GM21717 (cell line): Measurements from ENCODE around the gene RPS6KC1.
"Not testable (repeated sequence)": the region's sequence is repeated elsewhere in the genome, so short reads cannot be mapped to it uniquely, and the experiment has no call there.

Experiments used
- ATAC-seq: cut with Tn5 transposase; IDR thresholded peaks from one replicate; pipeline ENCODE4 v1.9.1; 2021; ENCODE audit warnings: mild to moderate bottlenecking, moderate library complexity; ENCODE audit not compliant: unreplicated experiment

RPS6KC1 gene, protein sequence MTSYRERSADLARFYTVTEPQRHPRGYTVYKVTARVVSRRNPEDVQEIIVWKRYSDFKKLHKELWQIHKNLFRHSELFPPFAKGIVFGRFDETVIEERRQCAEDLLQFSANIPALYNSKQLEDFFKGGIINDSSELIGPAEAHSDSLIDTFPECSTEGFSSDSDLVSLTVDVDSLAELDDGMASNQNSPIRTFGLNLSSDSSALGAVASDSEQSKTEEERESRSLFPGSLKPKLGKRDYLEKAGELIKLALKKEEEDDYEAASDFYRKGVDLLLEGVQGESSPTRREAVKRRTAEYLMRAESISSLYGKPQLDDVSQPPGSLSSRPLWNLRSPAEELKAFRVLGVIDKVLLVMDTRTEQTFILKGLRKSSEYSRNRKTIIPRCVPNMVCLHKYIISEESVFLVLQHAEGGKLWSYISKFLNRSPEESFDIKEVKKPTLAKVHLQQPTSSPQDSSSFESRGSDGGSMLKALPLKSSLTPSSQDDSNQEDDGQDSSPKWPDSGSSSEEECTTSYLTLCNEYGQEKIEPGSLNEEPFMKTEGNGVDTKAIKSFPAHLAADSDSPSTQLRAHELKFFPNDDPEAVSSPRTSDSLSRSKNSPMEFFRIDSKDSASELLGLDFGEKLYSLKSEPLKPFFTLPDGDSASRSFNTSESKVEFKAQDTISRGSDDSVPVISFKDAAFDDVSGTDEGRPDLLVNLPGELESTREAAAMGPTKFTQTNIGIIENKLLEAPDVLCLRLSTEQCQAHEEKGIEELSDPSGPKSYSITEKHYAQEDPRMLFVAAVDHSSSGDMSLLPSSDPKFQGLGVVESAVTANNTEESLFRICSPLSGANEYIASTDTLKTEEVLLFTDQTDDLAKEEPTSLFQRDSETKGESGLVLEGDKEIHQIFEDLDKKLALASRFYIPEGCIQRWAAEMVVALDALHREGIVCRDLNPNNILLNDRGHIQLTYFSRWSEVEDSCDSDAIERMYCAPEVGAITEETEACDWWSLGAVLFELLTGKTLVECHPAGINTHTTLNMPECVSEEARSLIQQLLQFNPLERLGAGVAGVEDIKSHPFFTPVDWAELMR

DNA sequence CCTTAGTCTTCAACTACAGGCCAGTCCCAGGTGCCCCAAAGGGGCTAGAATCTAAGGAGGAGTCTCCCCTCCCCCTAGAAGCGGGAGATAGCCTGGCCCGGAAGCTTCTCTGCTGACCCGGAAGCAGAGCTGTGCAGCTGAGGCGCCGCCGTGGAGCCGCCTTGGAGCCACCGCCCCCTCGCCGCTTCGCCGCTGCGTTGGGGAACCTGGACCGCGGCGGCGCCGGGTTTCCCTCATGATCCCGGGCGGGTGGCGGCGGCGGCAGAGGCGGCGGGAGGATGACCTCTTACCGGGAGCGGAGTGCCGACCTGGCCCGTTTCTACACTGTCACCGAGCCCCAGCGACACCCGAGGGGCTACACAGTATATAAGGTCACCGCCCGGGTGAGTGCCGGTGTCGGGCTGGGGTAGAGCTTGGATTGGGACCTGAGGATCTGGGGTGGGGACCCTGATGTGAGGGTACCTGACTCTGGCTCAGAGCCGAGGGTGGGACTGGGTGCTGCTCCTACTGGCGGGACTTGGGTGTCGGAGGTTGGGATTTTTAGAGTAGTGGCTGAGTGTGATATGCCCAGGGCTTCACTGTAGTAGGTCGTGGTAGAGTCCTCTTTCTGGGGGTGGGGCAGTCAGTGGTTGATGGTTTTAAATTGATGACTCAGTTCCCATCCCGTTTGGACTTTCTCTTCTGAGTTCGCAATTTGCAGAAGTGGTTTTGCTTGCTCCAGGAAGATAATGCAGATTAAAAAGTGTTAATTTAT, at the start of gene RPS6KC1:
TSS of gene RPS6KC1 (plus strand) at position 115 of the 754 bp plus-strand sequence. CDS start at position 279, 164 bp downstream.
- ATAC-seq, result peak; percentile 98

DNA sequence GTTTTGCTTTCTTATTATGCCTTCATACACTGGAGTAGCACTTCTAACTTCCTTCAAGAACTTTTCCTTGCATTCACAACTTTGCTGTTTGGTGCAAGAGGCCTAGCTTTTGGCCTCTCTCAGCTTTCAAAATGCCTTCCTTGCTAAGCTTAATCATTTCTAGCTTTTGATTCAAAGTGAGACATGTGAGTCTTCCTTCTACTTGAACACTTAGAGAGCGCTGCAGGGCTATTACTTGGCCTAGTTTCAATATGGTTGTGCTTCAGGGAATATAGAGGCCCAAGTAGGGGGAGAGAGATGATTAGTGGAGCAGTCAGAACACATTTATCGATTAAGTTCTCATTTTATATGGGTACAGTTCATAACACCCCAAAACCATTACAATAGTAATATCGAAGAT, 47.8 kb upstream of the RPS6KC1 start:
- no peak for ATAC-seq

GRCh38 chr1:213008564-213008963, 42.5 kb upstream of the RPS6KC1 start:
- ATAC-seq, result peak; percentile 67

- no peak for ATAC-seq
These were observed 36.4 kb upstream of the RPS6KC1 start for GRCh38 chr1:213014642-213015041.

DNA sequence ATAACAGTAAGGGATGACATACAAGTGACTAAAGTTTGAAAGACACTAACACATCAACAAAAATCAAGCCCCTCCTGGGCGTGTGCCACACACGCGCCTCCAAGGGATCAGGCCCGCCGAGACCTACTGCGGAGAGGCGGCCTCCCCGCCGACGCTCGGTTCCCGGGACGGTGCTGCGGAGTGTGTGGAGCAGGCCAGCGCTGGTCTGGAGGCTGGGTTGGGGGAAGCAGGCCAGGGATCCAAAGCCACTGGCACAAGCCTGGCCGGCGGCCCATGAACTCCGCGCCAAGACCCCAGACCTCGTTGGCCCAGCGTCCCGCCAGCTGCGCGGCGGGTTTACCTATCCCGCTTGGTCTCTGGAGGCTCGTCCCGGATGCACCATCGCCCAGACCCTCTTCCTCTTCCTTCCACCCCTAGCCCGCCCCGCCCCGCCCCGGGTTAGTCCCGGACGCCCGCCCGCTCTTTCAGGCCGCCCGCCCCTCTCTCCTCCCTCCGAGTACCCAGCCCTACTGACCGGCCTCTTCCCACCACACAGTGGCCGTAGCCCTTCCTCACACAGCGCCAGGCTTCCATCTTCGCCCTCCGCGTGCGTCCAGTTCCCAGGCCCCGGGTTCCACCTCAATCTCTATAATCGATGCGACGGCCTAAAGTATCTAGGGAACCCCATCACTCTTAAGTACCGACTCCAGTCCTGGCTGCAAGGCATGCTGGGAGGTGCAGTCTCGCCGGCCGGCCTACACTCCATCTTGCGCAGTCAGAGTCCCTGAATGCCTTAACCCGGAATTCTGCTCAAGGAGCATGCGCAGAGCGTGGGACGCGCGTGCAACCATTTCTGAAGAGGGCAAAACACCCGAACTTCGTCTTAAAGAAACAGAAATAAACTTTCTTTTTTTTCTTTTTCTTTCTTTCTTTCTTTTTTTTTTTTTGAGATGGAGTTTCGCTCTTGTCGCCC, 35.7 kb upstream of the RPS6KC1 start, which contains the start of gene ANGEL2:
TSS of gene ANGEL2 (minus strand) at position 769 of the 952 bp plus-strand sequence. CDS start at position 573, 196 bp downstream.
- peak; percentile 95 for ATAC-seq

- ATAC-seq, result no peak
These were observed 33.4 kb upstream of the RPS6KC1 start for GRCh38 chr1:213017447-213018273.

GRCh38 chr1:213019450-213019849, 31.6 kb upstream of the RPS6KC1 start:
- no peak for ATAC-seq

DNA sequence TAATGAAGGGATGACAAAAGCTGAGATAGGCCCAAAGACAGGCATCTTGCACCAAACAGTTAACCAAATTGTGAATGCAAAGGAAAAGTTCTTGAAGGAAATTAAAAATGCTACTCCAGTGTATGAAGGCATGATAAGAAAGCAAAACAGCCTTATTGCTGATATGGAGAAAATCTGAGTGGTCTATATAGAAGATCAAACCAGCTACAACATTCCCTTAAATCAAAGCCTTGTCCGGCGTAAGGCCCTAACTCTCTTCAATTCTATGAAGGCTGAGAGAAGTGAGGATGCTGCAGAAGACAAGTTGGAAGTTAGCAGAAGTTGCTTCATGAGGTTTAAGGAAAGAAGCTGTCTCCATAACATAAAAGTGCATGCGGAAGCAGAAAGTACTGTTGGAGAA, 31.0 kb upstream of the RPS6KC1 start:
- ATAC-seq, result no peak

DNA sequence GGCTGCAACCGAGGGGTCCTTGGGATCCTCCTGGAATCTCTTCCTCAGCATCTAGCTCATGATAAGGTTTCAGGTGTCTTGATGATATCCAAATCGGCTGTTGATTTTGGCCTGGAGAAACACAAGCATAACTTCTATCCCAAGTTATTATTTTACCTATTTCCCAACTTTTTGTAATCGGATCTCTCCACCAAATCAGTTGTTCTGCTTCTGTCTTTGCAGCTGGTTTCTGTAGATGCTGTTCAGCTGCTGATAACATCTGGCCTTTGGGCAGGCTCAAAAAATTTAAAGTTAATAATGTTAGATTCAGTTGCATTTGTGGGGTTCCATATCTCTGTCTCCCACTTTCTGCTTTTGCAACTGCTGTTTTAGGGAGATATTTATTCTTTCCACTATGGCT, 24.0 kb upstream of the RPS6KC1 start:
- ATAC-seq, result not testable (repeated sequence)

GRCh38 chr1:213032651-213033050, 18.4 kb upstream of the RPS6KC1 start:
- ATAC-seq, result no peak

DNA sequence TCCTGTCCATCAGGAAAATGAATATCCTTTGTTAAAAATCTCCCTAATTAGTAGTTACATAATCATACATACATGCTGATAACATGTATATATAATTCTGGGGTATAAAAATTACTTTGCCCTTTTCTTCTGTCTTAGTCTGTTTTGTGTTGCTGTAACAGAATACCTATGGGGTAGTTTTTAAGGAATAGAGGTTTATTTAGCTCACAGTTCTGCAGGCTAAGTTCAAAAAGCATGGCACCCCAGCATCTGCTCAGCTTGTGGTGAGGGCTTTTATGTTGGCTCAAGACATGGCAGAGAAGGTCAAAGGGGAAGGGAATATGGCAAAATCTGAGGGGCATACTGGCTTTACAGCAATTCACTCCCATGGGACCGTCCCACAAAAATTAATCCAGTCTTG, 16.3 kb upstream of the RPS6KC1 start:
- ATAC-seq, result no peak

- ATAC-seq, result no peak
These were observed 15.5 kb upstream of the RPS6KC1 start for GRCh38 chr1:213035573-213035972.

DNA sequence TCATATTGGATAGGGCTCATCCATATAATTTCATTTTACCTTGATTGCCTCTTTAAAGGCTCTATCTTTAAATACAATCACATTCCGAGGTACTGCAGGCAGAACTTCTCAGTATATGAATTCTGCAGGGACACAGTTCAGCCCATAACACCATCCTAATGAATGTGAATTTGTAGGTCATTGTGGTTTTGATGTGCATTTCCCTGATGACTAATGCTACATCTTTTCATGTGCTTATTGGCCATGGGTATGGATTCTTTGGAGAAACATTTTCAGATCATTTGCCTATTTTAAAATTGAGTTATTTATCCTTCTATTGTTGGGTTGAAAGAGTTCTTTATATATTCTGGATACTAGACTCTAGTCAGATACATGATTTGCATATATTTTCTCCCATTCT, 9.6 kb upstream of the RPS6KC1 start:
- ATAC-seq, result no peak

DNA sequence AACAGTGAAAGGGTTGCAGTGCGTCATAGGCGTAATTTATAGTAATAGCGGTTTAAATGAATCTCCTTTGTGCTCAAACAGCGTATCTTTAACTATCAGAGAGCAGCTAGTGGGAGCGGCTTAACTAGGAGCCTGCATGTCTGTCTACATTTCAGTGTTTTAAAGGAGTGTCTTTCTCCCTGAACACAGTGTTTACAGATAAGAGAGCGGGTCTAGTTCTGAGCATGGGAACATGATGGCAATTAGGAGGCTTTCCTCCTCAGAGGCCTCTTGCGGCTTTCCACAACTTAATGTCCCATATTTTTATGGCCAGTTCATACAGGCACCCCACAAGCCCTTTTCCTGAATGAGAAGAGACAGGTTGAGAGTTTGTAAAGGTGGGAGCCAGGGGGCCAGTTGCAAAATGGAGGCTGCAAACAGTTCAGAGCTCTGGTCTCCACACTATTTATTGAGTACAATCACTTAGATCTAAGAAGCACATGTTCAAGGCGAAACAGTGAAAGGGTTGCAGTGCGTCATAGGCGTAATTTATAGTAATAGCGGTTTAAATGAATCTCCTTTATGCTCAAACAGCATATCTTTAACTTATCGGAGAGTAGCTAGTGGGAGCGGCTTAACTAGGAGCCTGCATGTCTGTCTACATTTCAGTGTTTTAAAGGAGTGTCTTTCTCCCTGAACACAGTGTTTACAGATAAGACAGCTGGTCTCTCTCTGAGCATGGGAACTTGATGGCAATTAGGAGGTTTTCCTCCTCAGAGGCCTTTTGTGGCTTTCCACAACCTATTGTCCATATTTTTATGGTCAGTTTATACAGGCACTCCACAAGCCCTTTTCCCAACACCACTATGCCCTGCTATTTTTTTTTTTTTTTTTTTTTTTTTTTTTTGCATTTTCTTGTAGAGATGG, 5.5 kb upstream of the RPS6KC1 start:
- ATAC-seq, result not testable (repeated sequence)

- no peak for ATAC-seq
These were observed 1.8 kb upstream of the RPS6KC1 start for GRCh38 chr1:213049232-213049631.

GRCh38 chr1:213050745-213051126, 305 bp upstream of the RPS6KC1 start:
- peak; percentile 32 for ATAC-seq

GRCh38 chr1:213051881-213052202, 801 bp downstream of the RPS6KC1 start:
- ATAC-seq, result no peak

GRCh38 chr1:213053455-213053854, 2.4 kb downstream of the RPS6KC1 start:
- ATAC-seq, result no peak
